Activated gamma-delta T cell treated with Interleukin-2 at 50 U/mL for 16 hours (primary cell): ENCODE measurements around the gene PSAP.

Source experiments
- DNase-seq: peaks from one replicate; pipeline ENCODE4 v3.0.0-alpha.2; 2020

PSAP gene

DNA sequence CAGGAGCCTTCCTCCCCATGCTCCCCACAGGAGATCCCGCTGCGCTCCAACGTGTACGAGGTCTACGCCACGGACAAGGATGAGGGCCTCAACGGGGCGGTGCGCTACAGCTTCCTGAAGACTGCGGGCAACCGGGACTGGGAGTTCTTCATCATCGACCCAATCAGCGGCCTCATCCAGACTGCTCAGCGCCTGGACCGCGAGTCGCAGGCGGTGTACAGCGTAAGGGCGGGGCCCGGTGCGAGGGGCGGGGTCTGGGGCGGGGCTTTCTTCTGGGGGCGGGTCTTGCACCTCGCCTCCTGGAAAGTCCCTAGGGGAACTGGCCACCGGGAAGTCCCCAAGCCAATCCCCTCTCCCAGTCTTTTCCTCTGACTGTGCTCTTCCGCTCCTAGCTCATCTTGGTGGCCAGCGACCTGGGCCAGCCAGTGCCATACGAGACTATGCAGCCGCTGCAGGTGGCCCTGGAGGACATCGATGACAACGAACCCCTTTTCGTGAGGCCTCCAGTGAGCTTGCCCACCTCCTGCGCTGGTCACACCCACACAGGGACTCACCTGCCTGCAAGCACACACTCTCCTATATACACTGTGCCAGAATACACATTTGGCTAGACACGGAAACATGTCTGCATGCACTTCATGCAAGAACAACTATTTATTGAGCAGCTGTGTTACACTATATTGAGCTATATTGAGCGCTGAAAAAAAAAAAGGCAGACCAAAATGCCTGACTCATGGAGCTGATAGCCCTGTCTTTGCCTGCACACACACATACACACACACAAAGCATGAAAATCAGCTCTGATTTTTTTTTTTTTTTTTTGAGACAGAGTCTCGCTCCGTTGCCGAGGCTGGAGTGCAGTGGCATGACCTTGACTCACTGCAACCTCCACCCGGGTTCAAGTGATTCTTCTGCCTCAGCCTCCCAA lies 45.0 kb downstream of the PSAP start:
- no peak for DNase-seq

GRCh38 chr10:71804077-71804476 lies 47.0 kb downstream of the PSAP start:
- DNase-seq = no peak

DNA sequence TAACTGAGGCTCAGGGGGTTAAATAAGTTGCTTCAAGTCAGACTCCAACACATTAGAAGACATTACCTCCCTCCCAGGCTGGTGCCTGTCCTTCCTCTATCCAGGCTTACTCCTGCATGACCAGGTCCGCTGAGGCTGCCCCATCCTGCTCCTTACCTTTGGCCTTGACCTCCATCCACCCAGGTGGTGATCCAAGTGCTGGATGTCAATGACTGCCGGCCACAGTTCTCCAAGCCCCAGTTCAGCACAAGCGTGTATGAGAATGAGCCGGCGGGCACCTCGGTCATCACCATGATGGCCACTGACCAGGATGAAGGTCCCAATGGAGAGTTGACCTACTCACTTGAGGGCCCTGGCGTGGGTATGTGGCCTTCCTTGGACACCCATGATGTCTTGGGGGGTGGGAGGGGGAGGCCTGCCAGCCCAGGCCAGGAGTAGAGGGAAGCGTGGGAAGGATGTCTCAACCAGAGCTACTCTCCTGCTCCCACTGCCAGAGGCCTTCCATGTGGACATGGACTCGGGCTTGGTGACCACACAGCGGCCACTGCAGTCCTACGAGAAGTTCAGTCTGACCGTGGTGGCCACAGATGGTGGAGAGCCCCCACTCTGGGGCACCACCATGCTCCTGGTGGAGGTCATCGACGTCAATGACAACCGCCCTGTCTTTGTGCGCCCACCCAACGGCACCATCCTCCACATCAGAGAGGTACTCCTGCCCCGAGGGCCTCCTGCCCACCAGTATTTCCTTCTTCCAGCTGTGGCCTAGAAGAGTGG lies 48.1 kb downstream of the PSAP start:
- no peak for DNase-seq

- DNase-seq = no peak
Measured at GRCh38 chr10:71802235-71802634, 48.8 kb downstream of the PSAP start.

- DNase-seq = no peak
Measured at GRCh38 chr10:71801361-71801760, 49.7 kb downstream of the PSAP start.

- DNase-seq = no peak
Measured at GRCh38 chr10:71799608-71800453, 51.2 kb downstream of the PSAP start.

- DNase-seq = no peak
Measured at GRCh38 chr10:71799112-71799511, 51.9 kb downstream of the PSAP start.

DNA sequence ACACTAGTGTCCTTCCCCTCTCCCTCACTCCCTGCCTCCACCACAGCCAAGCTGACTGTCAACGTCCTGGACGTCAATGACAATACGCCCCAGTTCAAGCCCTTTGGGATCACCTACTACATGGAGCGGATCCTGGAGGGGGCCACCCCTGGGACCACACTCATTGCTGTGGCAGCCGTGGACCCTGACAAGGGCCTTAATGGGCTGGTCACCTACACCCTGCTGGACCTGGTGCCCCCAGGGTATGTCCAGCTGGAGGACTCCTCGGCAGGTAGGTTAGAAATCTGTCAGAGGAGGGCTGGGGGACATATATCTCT lies 52.8 kb downstream of the PSAP start:
- DNase-seq = no peak

- DNase-seq = no peak
Measured at GRCh38 chr10:71797533-71798307, 53.3 kb downstream of the PSAP start.

DNA sequence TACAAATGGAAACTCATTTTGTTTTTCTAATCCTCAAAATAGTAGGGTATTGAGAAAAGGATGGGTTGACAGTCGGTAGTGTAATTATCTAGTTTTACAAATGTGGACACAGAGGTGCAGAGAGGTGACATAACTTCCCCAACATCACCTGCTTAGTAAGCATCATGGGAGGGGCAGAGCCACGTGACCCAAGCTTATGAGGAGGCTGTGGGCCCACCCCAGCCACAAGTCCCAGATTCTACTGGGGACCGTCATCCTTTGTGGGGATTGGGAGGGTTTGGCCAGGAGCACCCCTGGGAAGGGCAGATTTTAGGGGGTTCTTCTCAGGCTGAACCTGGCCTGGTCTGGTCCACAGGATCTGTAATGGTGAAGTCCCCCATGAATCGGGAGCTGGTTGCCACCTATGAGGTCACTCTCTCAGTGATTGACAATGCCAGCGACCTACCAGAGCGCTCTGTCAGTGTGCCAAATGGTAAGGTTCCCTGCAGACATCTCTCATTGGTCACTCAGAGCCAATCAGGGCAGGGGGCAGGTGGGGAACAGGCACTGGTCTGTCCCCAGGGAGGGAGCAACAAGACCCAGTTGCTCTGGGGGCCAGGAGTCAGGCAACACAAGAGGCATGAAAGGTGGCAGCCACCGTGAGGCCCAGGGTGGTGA lies 54.2 kb downstream of the PSAP start:
- no peak for DNase-seq

- no peak for DNase-seq
Measured at GRCh38 chr10:71795248-71795647, 55.8 kb downstream of the PSAP start.

DNA sequence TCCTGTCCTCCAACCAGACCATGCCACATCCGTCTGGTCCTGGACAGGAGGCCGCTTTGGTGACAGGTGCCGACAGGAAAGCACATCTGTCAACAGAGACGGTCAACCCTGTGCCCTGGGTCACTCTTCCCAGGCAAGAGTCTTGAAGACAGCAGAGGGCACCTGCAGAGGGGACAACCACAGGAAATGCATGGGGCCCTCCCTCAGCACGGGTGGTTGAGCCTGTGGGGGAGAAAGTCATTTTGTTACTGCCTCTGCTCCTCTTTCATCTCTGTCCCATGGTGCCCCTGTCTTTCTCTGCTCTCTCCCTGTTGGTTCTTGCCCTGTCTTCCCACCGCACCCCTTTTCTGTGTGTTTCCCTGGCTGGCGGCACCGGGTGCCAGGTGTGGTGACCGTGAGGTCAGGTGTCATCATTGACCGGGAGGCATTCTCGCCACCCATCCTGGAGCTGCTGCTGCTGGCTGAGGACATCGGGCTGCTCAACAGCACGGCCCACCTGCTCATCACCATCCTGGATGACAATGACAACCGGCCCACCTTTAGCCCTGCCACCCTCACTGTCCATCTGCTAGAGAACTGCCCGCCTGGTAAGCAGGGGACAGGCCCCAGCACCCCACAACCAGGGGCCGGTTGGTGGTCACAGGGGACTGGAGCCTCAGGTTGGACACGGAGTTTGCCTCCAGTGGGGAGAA lies 60.2 kb downstream of the PSAP start:
- DNase-seq = no peak

DNA sequence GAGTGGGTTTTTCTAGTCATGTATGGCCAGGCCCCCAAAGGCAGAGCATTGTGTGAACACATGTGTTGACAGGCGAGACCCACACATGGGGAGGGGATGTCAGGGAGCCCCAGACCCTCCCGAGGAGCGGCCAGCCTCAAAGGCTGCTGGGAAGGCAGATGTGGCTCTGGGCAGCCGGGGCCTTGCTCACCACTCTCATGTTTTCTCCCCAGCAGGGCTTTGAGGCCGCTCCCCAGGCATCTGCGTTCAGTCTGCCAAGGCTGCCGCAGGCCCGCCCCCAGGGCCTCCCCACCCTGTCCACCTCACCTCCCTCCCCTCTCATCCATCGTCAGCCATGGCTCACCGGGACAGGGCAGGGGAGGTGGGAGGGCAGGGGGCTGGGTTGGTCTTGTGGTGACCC lies 61.2 kb downstream of the PSAP start:
- DNase-seq = no peak

- DNase-seq = no peak
Measured at GRCh38 chr10:71788954-71789353, 62.1 kb downstream of the PSAP start.

GRCh38 chr10:71784679-71785272 lies 66.3 kb downstream of the PSAP start:
- no peak for DNase-seq

GRCh38 chr10:71783917-71784678 lies 67.0 kb downstream of the PSAP start:
- DNase-seq = no peak

DNA sequence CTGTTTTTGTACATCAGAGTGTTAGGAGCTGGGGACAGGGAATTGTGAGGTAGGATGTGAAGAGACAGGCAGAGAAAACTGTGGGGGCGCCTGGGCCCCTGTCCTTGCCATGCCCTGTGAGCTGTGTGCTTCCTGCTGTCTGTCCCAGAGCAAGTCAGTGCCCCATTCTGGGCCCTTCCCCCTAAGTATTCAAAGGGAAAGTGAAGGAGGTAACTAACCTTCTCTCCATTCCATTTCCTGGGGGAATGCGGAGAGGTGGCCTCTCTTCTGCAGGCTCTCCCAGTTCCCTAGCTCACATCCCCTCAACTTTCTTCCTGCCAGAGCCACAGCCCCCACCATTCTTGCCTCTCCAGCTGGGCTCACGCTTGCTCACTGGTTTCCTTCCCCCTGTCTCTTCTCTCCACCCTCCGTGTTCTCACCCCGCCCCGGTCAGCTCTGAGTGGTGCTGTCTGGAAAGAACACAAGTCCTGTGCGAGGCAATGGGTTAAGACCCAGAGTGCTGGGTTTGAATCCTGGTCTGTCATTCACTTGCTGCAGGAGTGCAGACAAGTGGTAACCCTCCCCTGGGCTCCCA lies 68.0 kb downstream of the PSAP start:
- no peak for DNase-seq

- no peak for DNase-seq
Measured at GRCh38 chr10:71782221-71782916, 68.7 kb downstream of the PSAP start.

DNA sequence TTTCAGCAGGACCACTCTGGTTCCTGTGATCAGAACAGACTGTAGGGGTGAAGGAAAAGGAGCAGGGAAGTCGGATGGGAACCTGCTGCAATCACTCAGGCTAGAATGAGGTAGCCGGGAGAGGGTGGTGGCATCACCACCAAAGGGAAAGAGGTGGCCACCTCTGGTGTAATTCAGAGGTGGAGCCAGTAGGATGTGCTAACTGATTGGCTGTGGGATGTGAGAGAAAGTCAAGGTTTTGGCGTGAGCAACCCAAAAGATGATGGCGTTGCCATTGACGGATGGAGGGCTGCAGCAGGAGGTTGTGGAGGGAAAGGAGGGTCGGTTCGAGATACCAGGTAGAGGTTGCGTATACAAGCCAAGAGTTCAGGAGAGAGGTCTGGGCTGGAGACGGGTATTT lies 70.3 kb downstream of the PSAP start:
- no peak for DNase-seq
